A673 (cell line): ENCODE measurements around the gene G6PD. TPM values are rescaled to one million over a fixed set of nuclear protein-coding genes. Genes with fewer than 3 reads are reported as not detected.

Experiments used
- BruUV-seq: library from RNA; stranded (reverse); fragments of 400-500 nt; replicated peaks from 2 replicates; lab custom pipeline; 2021; lab: Mats Ljungman, UMichigan
- CTCF ChIA-PET: fragments of 300-600 bp; sonication (Branson Sonifier 250); formaldehyde crosslinking; loops from one replicate; lab custom pipeline; 2022; ENCODE audit warnings: antibody characterized with exemption; lab: Charles Lee
- POLR2A ChIA-PET: fragments of 300-600 bp; sonication (Branson Sonifier 250); formaldehyde crosslinking; loops from one replicate; lab custom pipeline; 2022; ENCODE audit warnings: antibody characterized with exemption; ENCODE audit not compliant: low non-redundant PET; lab: Charles Lee
- DNase-seq: peaks from one replicate; pipeline ENCODE4 v3.0.0-alpha.2; 2015; ENCODE audit warnings: low spot score
- H3K27ac ChIP-seq: fragments of 200-600 bp; sonication (generic); 2 replicates; pipeline ENCODE4 v1.5.1; 2016; ENCODE audit warnings: mixed run types, low read depth, mild to moderate bottlenecking, mixed read lengths, antibody characterized with exemption, low read length; ENCODE audit not compliant: poor library complexity, severe bottlenecking
- H3K27me3 ChIP-seq: fragments of 200-600 bp; sonication (generic); replicated peaks from 2 replicates; pipeline ENCODE4 v1.6.1; 2017; ENCODE audit warnings: mixed run types, low read depth, mild to moderate bottlenecking, mixed read lengths, antibody characterized with exemption, low read length; ENCODE audit not compliant: insufficient read depth, poor library complexity
- H3K36me3 ChIP-seq: fragments of 200-600 bp; sonication (generic); 2 replicates; pipeline ENCODE4 v1.6.1; 2016; ENCODE audit warnings: mixed run types, mild to moderate bottlenecking, mixed read lengths, antibody characterized with exemption, low read length; ENCODE audit not compliant: insufficient read depth, poor library complexity, severe bottlenecking
- H3K4me1 ChIP-seq: fragments of 200-600 bp; sonication (generic); 2 replicates; pipeline ENCODE4 v1.6.1; 2017; ENCODE audit warnings: mixed run types, mild to moderate bottlenecking, mixed read lengths, antibody characterized with exemption, low read length; ENCODE audit not compliant: insufficient read depth, poor library complexity, severe bottlenecking
- H3K4me3 ChIP-seq: fragments of 200-600 bp; sonication (generic); 2 replicates; pipeline ENCODE4 v1.5.1; 2016; ENCODE audit warnings: low read depth, mixed run types, mild to moderate bottlenecking, mixed read lengths, low read length; ENCODE audit not compliant: poor library complexity, severe bottlenecking
- H3K9me3 ChIP-seq: fragments of 200-600 bp; sonication (generic); 2 replicates; pipeline ENCODE4 v1.6.1; 2016; ENCODE audit warnings: mixed run types, low read depth, mild to moderate bottlenecking, mixed read lengths, antibody characterized with exemption, low read length; ENCODE audit not compliant: poor library complexity, severe bottlenecking
- EZH2 ChIP-seq: fragments of 200-600 bp; sonication (generic); IDR thresholded peaks from 2 replicates; pipeline ENCODE4 v1.6.1; 2017; ENCODE audit warnings: borderline replicate concordance, low read depth, mild to moderate bottlenecking, mixed read lengths, antibody characterized with exemption, low read length; ENCODE audit not compliant: poor library complexity, severe bottlenecking
- intact Hi-C: fragments of 100-400 bp; cut with micrococcal nuclease; formaldehyde crosslinking; loops from one replicate; pipeline ENCODE4 v1.10.0; 2022; ENCODE audit not compliant: unreplicated experiment
- total RNA-seq: library from RNA; stranded (reverse); gene quantifications from 2 replicates; pipeline ENCODE4 v1.2.3, GENCODE V29; 2021
- TF ChIP-seq, protein P1 (sequence below): fragments of 300-800, 200-600 bp; sonication (generic); conservative IDR thresholded peaks from 2 replicates; pipeline ENCODE4 v1.5.1; 2017; ENCODE audit warnings: low read depth, mild to moderate bottlenecking, antibody characterized with exemption, low read length, moderate library complexity, mixed read lengths

The G6PD gene
- total RNA-seq, 1 experiment from 2014 or later = 203 TPM

DNA sequence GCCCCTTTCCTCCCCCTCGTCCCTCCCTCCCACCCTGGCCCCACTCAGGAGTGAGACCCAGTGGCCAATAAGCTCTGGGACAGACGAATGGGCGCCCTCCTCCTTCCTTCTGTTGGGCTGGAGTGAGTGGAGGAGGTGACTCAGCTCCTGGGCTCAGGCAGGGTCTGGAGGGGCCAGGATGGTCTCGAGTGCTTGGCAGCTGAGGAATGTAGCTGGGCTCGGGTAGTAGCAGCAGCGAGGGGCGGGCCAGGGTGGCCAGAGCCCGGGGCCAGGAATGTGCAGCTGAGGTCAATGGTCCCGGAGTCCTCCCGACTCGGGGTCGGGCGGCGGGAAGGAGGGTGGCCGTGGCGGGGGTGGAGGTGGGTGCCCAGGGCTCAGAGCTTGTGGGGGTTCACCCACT lies 15.0 kb downstream of the G6PD start:
- H3K9me3 ChIP-seq = no peaks in the 10 kb centered on the region
- POLR2A ChIA-PET = no interaction called here
- no TSS peak for BruUV-seq
- TF ChIP-seq EZH2 = no peak
- TF ChIP-seq, protein P1, sequence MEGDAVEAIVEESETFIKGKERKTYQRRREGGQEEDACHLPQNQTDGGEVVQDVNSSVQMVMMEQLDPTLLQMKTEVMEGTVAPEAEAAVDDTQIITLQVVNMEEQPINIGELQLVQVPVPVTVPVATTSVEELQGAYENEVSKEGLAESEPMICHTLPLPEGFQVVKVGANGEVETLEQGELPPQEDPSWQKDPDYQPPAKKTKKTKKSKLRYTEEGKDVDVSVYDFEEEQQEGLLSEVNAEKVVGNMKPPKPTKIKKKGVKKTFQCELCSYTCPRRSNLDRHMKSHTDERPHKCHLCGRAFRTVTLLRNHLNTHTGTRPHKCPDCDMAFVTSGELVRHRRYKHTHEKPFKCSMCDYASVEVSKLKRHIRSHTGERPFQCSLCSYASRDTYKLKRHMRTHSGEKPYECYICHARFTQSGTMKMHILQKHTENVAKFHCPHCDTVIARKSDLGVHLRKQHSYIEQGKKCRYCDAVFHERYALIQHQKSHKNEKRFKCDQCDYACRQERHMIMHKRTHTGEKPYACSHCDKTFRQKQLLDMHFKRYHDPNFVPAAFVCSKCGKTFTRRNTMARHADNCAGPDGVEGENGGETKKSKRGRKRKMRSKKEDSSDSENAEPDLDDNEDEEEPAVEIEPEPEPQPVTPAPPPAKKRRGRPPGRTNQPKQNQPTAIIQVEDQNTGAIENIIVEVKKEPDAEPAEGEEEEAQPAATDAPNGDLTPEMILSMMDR = no peak
- H3K27ac ChIP-seq = no peak overlapping the region
- H3K4me1 ChIP-seq = peaks cover 13% of the 10 kb centered on the region
- intact Hi-C loops = loop anchor here (10.0 kb wide), 2 partner anchors 587 to 1577 kb away; partner anchors contain the start of gene RENBP
- CTCF ChIA-PET = no interaction called here
- H3K27me3 ChIP-seq = no peaks in the 10 kb centered on the region
- no peak overlapping the region for H3K4me3 ChIP-seq
- H3K36me3 ChIP-seq = peaks cover 16% of the 10 kb centered on the region
- DNase-seq = no peak

DNA sequence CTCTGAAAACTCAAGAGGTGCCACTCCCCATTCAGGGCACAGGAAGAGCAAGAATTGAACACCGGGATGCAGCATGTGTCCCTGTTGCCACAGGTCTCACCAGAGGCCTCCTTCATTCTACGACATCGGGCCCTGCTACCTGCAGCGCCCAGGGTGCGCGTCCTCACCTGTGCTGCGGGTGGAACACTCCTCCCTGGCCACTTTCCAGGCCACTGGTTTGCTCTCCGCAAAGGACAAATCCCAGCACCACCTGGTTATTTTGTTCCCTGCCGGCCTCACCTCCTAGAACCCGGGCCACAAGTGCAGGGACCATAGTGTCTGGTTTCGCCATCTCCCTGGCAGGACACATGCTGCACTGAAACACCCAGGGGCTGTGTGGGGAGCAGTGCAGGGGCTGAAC lies 16.4 kb downstream of the G6PD start:
- peaks cover 16% of the 10 kb centered on the region for H3K36me3 ChIP-seq
- intact Hi-C loops = loop anchor here (10.0 kb wide), 2 partner anchors 585 to 1575 kb away; partner anchors contain the start of gene RENBP
- BruUV-seq = no TSS peak
- CTCF ChIA-PET = no interaction called here
- no peak overlapping the region for H3K27ac ChIP-seq
- no peak for DNase-seq
- peaks cover 13% of the 10 kb centered on the region for H3K4me1 ChIP-seq
- H3K27me3 ChIP-seq = no peaks in the 10 kb centered on the region
- POLR2A ChIA-PET = no interaction called here
- H3K4me3 ChIP-seq = no peak overlapping the region
- TF ChIP-seq EZH2 = no peak
- TF ChIP-seq, protein P1 = no peak
- no peaks in the 10 kb centered on the region for H3K9me3 ChIP-seq

DNA sequence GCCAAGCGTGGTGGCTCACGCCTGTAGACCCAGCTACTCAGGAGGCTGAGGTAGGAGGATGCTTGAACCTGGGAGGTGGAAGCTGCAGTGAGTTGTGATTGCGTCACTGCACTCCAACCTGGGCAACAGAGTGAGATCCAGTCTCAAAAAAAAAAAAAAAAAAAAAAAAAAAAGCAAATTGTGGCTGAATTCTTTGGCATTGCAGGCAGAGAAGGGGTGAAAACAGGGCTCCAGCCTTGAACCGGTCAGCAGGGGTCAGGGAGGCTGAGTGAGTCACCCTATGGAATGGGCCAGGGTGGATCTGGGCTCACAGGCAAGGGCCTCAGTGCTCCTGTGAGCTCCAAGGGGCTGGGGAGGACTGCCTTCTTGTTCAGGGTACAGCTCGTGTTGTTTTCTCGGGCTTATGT lies 17.4 kb downstream of the G6PD start:
- intact Hi-C loops = no loop called here
- H3K4me1 ChIP-seq = peaks cover 9% of the 10 kb centered on the region
- H3K27me3 ChIP-seq = no peaks in the 10 kb centered on the region
- H3K27ac ChIP-seq = no peak overlapping the region
- peaks cover 13% of the 10 kb centered on the region for H3K36me3 ChIP-seq
- TF ChIP-seq EZH2 = no peak
- TF ChIP-seq, protein P1 = no peak
- ChIA-PET CTCF (no interaction called here), POLR2A (no interaction called here)
- no TSS peak for BruUV-seq
- H3K9me3 ChIP-seq = no peaks in the 10 kb centered on the region
- no peak for DNase-seq
- no peak overlapping the region for H3K4me3 ChIP-seq
